Measurements from ENCODE around the gene IL18R1.

The IL18R1 gene

DNA sequence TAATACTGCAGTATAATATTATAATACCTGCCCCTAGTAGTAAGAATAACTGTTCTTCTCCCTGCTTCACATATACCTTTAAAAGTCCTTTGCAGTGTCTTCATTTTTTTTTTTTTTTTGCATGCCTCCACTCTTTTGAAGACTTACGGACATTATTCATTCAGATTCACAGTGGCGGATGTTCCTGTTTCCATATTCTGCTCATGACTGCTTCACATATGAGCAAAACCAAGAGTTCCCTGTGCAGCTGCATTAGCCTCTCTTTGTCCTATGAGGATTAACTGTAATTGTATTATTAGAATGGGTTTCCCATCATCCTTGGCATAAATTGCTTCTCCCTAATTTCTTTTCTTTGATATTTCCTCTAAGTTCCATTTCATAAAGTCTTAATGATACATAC lies 80.1 kb downstream of the IL18R1 start:
- no peak overlapping the region for H3K4me2 ChIP-seq (ENCODE audit: insufficient read depth, low read length, poor library complexity, severe bottlenecking)
- no peak overlapping the region for H2BK12ac ChIP-seq (ENCODE audit: low read length)
- H4K91ac ChIP-seq (ENCODE audit: low read depth, low read length, poor library complexity), result no peak overlapping the region
- no peak overlapping the region for H3K9ac ChIP-seq (ENCODE audit: low read depth, low read length, poor library complexity)
- H4K8ac ChIP-seq (ENCODE audit: low read depth, low read length), result no peak overlapping the region
- no peak overlapping the region for H3K27ac ChIP-seq (replicated peaks; ENCODE audit: low read length)
- no peak overlapping the region for H2BK5ac ChIP-seq (ENCODE audit: low read length)
- no peak overlapping the region for H2AFZ ChIP-seq (ENCODE audit: low read length)
- H3K4me3 ChIP-seq (ENCODE audit: low read length in 2 of 2), result no peak overlapping the region
- H3K23ac ChIP-seq (ENCODE audit: low read depth, low read length, poor library complexity), result no peak overlapping the region
- DNase-seq (ENCODE audit: low spot score), result no peak
- no peaks in the 10 kb centered on the region for H3K36me3 ChIP-seq (replicated peaks in 1 of 2; ENCODE audit: control insufficient read depth in 2 of 2, insufficient read depth in 2 of 2, low read length in 2 of 2)
- H3K14ac ChIP-seq (ENCODE audit: low read length), result no peak overlapping the region
- H3K27me3 ChIP-seq (ENCODE audit: control insufficient read depth in 3 of 3, insufficient read depth in 3 of 3, low read depth in 1 of 3, low read length in 3 of 3), result no peaks in the 10 kb centered on the region
- no peaks in the 10 kb centered on the region for H3K79me1 ChIP-seq (ENCODE audit: low read depth, low read length)
- no CpG with 5 or more reads among the region's 2 CpGs for WGBS, 2 donors (ENCODE audit: extremely low coverage in 2 of 2, insufficient read length in 2 of 2, insufficient replicate concordance in 1 of 2)
- H3K4ac ChIP-seq (ENCODE audit: low read length), result no peak overlapping the region
- H3K4me1 ChIP-seq (ENCODE audit: control insufficient read depth in 2 of 2, insufficient read depth in 1 of 2, low read depth in 1 of 2, low read length in 2 of 2), result no peaks in the 10 kb centered on the region
- no peaks in the 10 kb centered on the region for H3K9me3 ChIP-seq (replicated peaks in 1 of 2; ENCODE audit: control insufficient read depth in 2 of 2, insufficient read depth in 1 of 2, low read depth in 1 of 2, low read length in 2 of 2)
- no peak overlapping the region for H2BK15ac ChIP-seq (ENCODE audit: low read length)
- H3K18ac ChIP-seq (ENCODE audit: low read length), result no peak overlapping the region
- no peak overlapping the region for H2AK5ac ChIP-seq (ENCODE audit: low read depth, low read length)
- no peak overlapping the region for H2BK120ac ChIP-seq (ENCODE audit: low read depth, low read length)

DNA sequence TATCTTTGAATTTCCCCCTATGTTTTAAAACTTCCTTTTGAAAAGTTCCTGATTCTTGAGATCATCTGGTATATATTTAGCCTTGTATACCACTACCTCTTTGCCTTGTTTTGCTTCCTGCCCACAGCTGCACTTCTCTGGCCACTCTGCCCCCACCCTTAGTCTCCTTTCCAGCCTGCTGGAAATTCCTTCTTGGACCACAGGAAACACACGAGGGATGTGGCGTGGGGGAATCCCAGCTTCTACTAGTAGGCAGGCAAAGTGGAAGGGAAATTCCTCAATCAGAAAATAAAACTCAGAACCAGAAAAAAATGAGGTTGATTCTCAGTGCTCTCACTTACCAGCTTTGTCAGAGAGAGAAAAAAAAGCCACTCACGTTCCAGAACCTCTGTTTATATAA lies 80.7 kb downstream of the IL18R1 start:
- H3K18ac ChIP-seq (ENCODE audit: low read length), result no peak overlapping the region
- H3K4me1 ChIP-seq (ENCODE audit: control insufficient read depth in 2 of 2, insufficient read depth in 1 of 2, low read depth in 1 of 2, low read length in 2 of 2), result no peaks in the 10 kb centered on the region
- no peak overlapping the region for H2BK5ac ChIP-seq (ENCODE audit: low read length)
- H2AFZ ChIP-seq (ENCODE audit: low read length), result no peak overlapping the region
- no peak overlapping the region for H2BK120ac ChIP-seq (ENCODE audit: low read depth, low read length)
- no peak for DNase-seq (ENCODE audit: low spot score)
- H2BK15ac ChIP-seq (ENCODE audit: low read length), result no peak overlapping the region
- no peak overlapping the region for H3K9ac ChIP-seq (ENCODE audit: low read depth, low read length, poor library complexity)
- H3K4me3 ChIP-seq (ENCODE audit: low read length in 2 of 2), result no peak overlapping the region
- no peak overlapping the region for H3K23ac ChIP-seq (ENCODE audit: low read depth, low read length, poor library complexity)
- no peak overlapping the region for H2BK12ac ChIP-seq (ENCODE audit: low read length)
- no peak overlapping the region for H3K14ac ChIP-seq (ENCODE audit: low read length)
- no peaks in the 10 kb centered on the region for H3K79me1 ChIP-seq (ENCODE audit: low read depth, low read length)
- H3K4me2 ChIP-seq (ENCODE audit: insufficient read depth, low read length, poor library complexity, severe bottlenecking), result no peak overlapping the region
- H3K27ac ChIP-seq (replicated peaks; ENCODE audit: low read length), result no peak overlapping the region
- no peak overlapping the region for H3K4ac ChIP-seq (ENCODE audit: low read length)
- WGBS, 2 donors (ENCODE audit: extremely low coverage in 2 of 2, insufficient read length in 2 of 2, insufficient replicate concordance in 1 of 2), result no CpG with 5 or more reads among the region's 3 CpGs
- no peaks in the 10 kb centered on the region for H3K27me3 ChIP-seq (ENCODE audit: control insufficient read depth in 3 of 3, insufficient read depth in 3 of 3, low read depth in 1 of 3, low read length in 3 of 3)
- no peak overlapping the region for H2AK5ac ChIP-seq (ENCODE audit: low read depth, low read length)
- no peak overlapping the region for H4K8ac ChIP-seq (ENCODE audit: low read depth, low read length)
- H3K9me3 ChIP-seq (replicated peaks in 1 of 2; ENCODE audit: control insufficient read depth in 2 of 2, insufficient read depth in 1 of 2, low read depth in 1 of 2, low read length in 2 of 2), result no peaks in the 10 kb centered on the region
- H3K36me3 ChIP-seq (replicated peaks in 1 of 2; ENCODE audit: control insufficient read depth in 2 of 2, insufficient read depth in 2 of 2, low read length in 2 of 2), result no peaks in the 10 kb centered on the region
- H4K91ac ChIP-seq (ENCODE audit: low read depth, low read length, poor library complexity), result no peak overlapping the region

DNA sequence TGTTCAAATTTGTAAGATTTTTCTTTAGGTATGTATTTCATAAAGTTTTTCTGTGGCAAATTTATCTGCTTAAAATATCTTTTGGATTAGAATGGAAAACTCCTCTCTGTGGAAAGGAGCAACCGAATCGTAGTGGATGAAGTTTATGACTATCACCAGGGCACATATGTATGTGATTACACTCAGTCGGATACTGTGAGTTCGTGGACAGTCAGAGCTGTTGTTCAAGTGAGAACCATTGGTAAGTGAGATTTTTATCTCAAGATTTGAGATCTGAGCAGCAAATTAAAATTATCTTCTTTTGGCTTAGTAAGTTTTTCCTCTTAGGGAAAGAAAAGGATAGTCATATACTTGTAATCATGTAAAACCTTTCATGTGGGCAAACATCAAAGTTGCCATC lies 81.5 kb downstream of the IL18R1 start:
- Histone ChIP-seq H3K4me3 (ENCODE audit: low read length in 2 of 2) (no peak overlapping the region), H3K14ac (ENCODE audit: low read length) (no peak overlapping the region), H3K9me3 (replicated peaks in 1 of 2; ENCODE audit: control insufficient read depth in 2 of 2, insufficient read depth in 1 of 2, low read depth in 1 of 2, low read length in 2 of 2) (no peaks in the 10 kb centered on the region), H2BK12ac (ENCODE audit: low read length) (no peak overlapping the region), H2AK5ac (ENCODE audit: low read depth, low read length) (no peak overlapping the region), H2BK5ac (ENCODE audit: low read length) (no peak overlapping the region), H3K4me2 (ENCODE audit: insufficient read depth, low read length, poor library complexity, severe bottlenecking) (no peak overlapping the region), H3K27me3 (ENCODE audit: control insufficient read depth in 3 of 3, insufficient read depth in 3 of 3, low read depth in 1 of 3, low read length in 3 of 3) (no peaks in the 10 kb centered on the region), H3K4ac (ENCODE audit: low read length) (no peak overlapping the region), H3K18ac (ENCODE audit: low read length) (no peak overlapping the region), H3K79me1 (ENCODE audit: low read depth, low read length) (no peaks in the 10 kb centered on the region), H3K27ac (replicated peaks; ENCODE audit: low read length) (no peak overlapping the region), H3K4me1 (ENCODE audit: control insufficient read depth in 2 of 2, insufficient read depth in 1 of 2, low read depth in 1 of 2, low read length in 2 of 2) (no peaks in the 10 kb centered on the region), H3K36me3 (replicated peaks in 1 of 2; ENCODE audit: control insufficient read depth in 2 of 2, insufficient read depth in 2 of 2, low read length in 2 of 2) (no peaks in the 10 kb centered on the region), H2BK15ac (ENCODE audit: low read length) (no peak overlapping the region), H3K23ac (ENCODE audit: low read depth, low read length, poor library complexity) (no peak overlapping the region), H3K9ac (ENCODE audit: low read depth, low read length, poor library complexity) (no peak overlapping the region), H4K8ac (ENCODE audit: low read depth, low read length) (no peak overlapping the region), H2AFZ (ENCODE audit: low read length) (no peak overlapping the region), H2BK120ac (ENCODE audit: low read depth, low read length) (no peak overlapping the region), H4K91ac (ENCODE audit: low read depth, low read length, poor library complexity) (no peak overlapping the region)
- no peak for DNase-seq (ENCODE audit: low spot score)
- WGBS, 2 donors (ENCODE audit: extremely low coverage in 2 of 2, insufficient read length in 2 of 2, insufficient replicate concordance in 1 of 2), result no CpG with 5 or more reads among the region's 4 CpGs

DNA sequence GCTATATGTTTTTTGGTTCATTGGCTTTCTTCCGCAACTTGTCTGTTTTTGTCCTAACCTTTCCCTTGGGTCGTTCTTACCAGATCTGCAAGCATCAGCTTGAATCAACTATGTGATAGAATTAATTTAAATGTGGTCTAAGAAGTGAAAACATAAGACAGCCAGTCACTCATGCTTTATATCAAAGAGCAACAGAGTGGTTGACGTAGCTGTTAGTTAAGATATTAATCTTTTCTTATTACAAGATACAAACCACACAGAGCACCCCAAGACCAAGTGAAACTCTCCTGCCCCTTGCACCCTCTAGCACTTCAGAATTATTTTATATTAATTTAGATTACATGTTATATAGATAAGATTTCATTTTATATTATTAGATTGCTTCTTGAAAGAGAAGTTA lies 82.5 kb downstream of the IL18R1 start:
- no peak overlapping the region for H3K4me2 ChIP-seq (ENCODE audit: insufficient read depth, low read length, poor library complexity, severe bottlenecking)
- no peak overlapping the region for H3K9ac ChIP-seq (ENCODE audit: low read depth, low read length, poor library complexity)
- no peak overlapping the region for H4K8ac ChIP-seq (ENCODE audit: low read depth, low read length)
- no CpG with 5 or more reads among the region's 3 CpGs for WGBS, 2 donors (ENCODE audit: extremely low coverage in 2 of 2, insufficient read length in 2 of 2, insufficient replicate concordance in 1 of 2)
- no peaks in the 10 kb centered on the region for H3K27me3 ChIP-seq (ENCODE audit: control insufficient read depth in 3 of 3, insufficient read depth in 3 of 3, low read depth in 1 of 3, low read length in 3 of 3)
- H3K4me1 ChIP-seq (ENCODE audit: control insufficient read depth in 2 of 2, insufficient read depth in 1 of 2, low read depth in 1 of 2, low read length in 2 of 2), result no peaks in the 10 kb centered on the region
- H3K4ac ChIP-seq (ENCODE audit: low read length), result no peak overlapping the region
- H3K79me1 ChIP-seq (ENCODE audit: low read depth, low read length), result no peaks in the 10 kb centered on the region
- no peak overlapping the region for H3K27ac ChIP-seq (replicated peaks; ENCODE audit: low read length)
- H3K36me3 ChIP-seq (replicated peaks in 1 of 2; ENCODE audit: control insufficient read depth in 2 of 2, insufficient read depth in 2 of 2, low read length in 2 of 2), result no peaks in the 10 kb centered on the region
- no peak overlapping the region for H2BK15ac ChIP-seq (ENCODE audit: low read length)
- H3K18ac ChIP-seq (ENCODE audit: low read length), result no peak overlapping the region
- H2AFZ ChIP-seq (ENCODE audit: low read length), result no peak overlapping the region
- no peak for DNase-seq (ENCODE audit: low spot score)
- no peak overlapping the region for H2BK120ac ChIP-seq (ENCODE audit: low read depth, low read length)
- H3K23ac ChIP-seq (ENCODE audit: low read depth, low read length, poor library complexity), result no peak overlapping the region
- H3K9me3 ChIP-seq (replicated peaks in 1 of 2; ENCODE audit: control insufficient read depth in 2 of 2, insufficient read depth in 1 of 2, low read depth in 1 of 2, low read length in 2 of 2), result no peaks in the 10 kb centered on the region
- H2BK12ac ChIP-seq (ENCODE audit: low read length), result no peak overlapping the region
- H3K14ac ChIP-seq (ENCODE audit: low read length), result no peak overlapping the region
- no peak overlapping the region for H3K4me3 ChIP-seq (ENCODE audit: low read length in 2 of 2)
- H4K91ac ChIP-seq (ENCODE audit: low read depth, low read length, poor library complexity), result no peak overlapping the region
- H2AK5ac ChIP-seq (ENCODE audit: low read depth, low read length), result no peak overlapping the region
- H2BK5ac ChIP-seq (ENCODE audit: low read length), result no peak overlapping the region
